Lung microvascular endothelial cell (primary cell): ENCODE measurements around the gene TMEM267. TPM values are rescaled to one million over a fixed set of nuclear protein-coding genes. Genes with fewer than 3 reads are reported as not detected.
"Not testable (repeated sequence)": the region's sequence is repeated elsewhere in the genome, so short reads cannot be mapped to it uniquely, and the experiment has no call there.

ENCODE experiments used
- DNase-seq, 2 donors: peaks; one replicate each; pipeline versions ENCODE4 v3.0.0 to v3.0.0-alpha.2; 2010; ENCODE audit warnings: low read depth in 2 of 2
- total RNA-seq: library from RNA; depleted of rRNA; stranded (reverse); fragments of >200 nt; gene quantifications from 2 replicates; pipeline ENCODE4 v1.2.1, GENCODE V29; 2014

Gene TMEM267
- total RNA-seq: 4.1 and 7.7 TPM in 2 replicates

DNA sequence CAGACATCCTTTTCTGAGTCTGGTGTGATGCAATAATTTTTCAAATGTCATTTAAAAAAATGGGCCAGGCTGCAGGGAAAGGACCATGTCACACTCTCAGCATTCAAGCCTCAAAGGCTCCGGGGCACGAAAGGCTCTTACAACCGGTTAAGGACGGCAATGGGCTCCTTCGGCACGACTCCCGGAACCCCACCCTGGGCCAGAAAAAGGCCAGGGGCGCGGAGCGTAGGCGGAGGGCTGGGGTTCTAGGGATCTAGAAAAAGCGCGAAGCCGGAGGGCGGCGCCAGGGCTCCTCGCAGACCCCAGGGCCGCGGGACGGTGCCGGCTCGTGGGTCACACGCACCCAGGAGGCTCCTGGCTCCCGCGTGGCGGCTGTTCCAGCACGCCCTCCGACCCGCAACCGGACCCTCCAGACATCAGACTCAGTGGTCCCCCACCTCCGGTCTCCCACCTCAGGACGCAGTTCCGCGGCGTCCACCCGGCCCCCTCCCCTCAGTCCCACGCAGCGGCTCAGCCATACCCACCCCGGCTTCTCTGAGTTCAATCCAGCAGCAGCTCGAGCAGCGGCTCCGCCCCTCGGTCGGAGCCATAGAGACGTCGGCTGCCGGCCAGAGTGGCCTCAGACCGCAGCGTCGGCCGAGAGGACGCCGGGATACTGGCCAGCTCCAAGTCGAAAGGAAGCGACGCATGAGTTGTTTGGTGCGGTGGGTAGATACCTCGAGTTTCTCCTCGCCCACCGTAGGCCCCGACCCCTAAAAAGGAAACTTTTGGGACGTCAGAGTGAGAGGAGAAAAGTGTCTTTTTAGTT lies at the start of gene TMEM267:
TMEM267 (minus strand) TSS at position 568 of the 808 bp plus-strand sequence. CDS start 29,896 bp downstream, outside the sequence.
- peak; percentile 95 for DNase-seq

DNA sequence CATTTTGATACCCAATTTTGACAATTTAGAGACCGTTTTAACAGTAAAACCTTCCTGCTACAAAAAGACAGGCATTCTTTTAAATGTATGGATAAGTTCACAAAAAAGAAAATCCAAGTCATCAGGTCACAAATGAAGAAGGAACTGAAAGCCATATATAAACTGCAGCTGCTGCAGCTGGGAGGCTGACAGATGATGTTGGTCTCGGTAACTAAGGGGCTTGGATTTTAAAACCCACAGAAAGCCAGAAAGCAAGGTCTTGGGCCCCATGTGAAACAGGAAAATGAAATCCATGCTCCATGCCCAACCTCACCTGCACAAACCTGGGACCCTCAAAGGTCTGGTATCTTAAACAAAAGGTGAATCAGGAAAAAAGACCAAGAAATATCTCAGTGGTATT lies 47.0 kb upstream of the TMEM267 start:
- DNase-seq: no peak

GRCh38 chr5:43523662-43524072 lies 40.0 kb upstream of the TMEM267 start:
- no peak for DNase-seq

DNA sequence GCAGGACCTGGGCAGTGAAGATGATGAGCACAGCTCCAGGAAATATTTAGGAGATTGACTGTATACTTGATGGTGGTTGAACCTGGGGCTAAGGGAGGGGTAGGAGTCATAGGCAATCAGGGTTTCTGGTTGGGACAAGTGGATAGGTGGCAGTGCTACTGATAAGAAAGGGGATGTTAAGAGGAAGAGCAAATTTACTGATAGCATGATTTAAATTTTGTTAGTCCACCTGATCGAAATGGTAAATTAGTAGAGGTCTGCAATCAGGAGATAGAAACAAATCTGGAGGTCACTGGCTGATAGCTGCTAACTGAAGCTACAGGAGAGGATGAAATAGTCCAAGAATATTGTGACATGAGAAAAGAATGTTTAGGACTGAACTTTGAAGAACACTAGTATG lies 37.0 kb upstream of the TMEM267 start:
- no peak for DNase-seq

DNA sequence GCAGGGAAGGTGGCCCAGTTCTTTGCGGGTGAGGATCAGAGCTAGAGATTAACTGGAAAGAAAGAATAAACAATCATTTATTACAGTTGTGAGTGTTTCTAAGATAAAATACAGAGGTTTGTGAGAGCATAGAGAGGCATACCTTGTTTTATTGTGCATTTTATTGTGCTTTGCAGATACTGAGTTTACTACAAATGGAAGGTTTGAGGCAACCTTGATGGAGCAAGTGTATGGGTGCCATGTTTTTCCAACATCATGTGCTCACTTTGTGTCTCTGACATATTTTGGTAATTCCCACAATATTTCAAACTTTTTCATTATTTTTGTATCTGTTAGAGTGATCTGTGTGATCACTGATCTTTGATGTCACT lies 32.0 kb upstream of the TMEM267 start:
- no peak for DNase-seq

DNA sequence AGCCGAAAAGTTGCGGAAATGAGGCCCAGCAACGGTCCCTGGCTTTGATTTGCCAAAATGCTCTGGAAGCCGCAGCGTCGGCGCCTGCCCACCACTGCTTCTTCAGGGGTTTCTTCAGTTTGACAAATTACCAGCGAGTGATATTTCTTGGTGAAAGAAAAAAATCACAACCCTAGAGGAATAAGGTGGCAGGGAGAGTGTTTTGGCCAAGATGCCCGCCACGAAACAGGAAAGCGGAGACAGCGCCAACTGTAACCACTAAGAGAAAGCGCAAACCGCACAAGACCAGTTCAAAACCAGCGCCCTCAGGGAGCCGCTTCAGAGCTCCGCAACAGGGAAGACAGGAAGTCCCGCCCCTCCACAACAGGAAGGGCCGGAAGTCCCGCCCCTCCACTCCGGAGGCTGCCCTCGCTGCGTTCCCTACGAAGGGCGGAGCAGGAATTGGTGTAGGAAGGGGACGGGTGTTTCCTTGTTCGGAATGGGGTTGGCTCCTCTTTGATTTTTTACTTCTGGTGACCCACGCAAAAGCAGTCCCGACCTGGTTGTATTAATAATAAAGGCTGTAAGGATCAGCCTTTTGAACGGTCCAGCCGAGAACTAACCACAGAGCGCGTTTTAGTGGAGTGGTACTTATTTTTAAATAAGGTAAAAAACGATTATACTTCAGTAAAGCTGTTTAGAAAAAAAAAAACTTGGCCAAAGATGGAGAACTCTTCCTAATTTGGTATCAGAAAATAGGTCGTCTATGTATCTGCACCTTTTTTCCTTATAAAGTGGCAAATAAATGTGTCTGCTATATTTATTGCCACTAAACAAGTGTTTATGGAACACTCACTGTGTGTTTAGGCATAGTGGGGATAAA lies 31.4 kb upstream of the TMEM267 start, which contains the start of gene C5orf34:
C5orf34 (minus strand) TSS at position 333 of the 862 bp plus-strand sequence. CDS start 5,809 bp downstream, outside the sequence.
- DNase-seq: peak; percentile 96 to 97

- DNase-seq: peak; percentile 48 to 68
These were observed 30.8 kb upstream of the TMEM267 start for GRCh38 chr5:43514471-43514815.

GRCh38 chr5:43514025-43514424 lies 30.4 kb upstream of the TMEM267 start:
- no peak for DNase-seq

GRCh38 chr5:43511062-43511461 lies 27.4 kb upstream of the TMEM267 start:
- not testable (repeated sequence) for DNase-seq

DNA sequence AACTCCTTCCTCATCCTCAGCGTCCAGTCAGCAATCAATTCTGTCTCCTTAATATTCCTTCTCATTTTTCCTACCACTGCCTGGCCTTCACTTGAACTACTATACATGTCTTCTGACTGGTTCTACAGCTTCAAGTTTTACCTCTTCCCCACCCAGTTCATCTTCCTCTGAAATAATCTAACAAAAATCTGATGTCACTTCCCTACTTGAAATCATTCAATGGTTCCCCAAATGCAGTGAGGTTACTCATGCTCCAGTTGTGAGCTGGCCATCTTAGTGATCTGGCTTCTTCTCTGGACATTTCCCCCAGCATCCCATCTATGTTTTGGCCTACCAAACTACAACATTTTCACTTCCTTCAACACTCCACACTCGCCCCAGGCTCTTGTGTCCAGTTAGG lies 14.9 kb upstream of the TMEM267 start:
- no peak for DNase-seq

GRCh38 chr5:43497311-43498104 lies 13.8 kb upstream of the TMEM267 start:
- no peak for DNase-seq

GRCh38 chr5:43491326-43491725 lies 7.7 kb upstream of the TMEM267 start:
- DNase-seq: no peak

DNA sequence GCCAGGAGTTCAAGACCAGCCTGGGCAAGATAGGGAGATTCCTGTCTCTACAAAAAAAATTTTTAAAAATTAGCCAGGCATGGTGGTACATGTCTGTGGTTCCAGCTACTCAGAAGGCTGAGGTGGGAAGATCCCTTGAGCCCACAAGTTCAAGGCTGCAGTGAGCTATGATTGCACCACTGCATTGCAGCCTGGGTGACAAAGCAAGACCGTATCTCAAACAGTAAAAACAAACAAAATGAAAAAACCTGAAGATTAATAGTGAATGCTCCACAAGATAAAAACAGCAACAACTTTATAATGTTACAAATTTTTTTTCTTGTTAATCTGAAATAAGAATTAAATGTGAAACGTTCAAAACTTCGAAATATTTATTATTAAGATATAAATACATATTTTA lies 2.7 kb upstream of the TMEM267 start:
- no peak for DNase-seq

DNA sequence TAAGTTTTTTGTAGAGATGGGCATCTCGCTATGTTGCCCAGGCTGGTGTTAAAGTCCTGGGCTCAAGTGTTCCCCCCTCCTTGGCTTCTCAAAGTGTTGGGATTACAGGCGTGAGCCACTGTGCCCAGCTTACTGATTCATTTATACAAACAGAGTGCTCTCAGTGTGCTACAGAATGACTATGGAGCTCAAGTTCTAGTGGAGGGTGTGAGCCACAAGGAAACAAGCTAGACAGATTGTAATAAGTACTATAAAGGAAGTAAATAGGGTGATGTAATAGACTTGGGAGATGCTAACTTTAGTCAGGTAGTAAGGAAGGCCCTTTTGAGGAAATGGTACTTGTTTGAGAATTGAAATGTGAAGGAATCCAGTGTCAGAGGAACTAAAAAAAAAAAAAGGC lies 1.7 kb upstream of the TMEM267 start:
- DNase-seq: peak in 1 of 2 donors; percentile 1

- peak; percentile 86 to 90 for DNase-seq
These were observed 613 bp upstream of the TMEM267 start for GRCh38 chr5:43484106-43484849.

DNA sequence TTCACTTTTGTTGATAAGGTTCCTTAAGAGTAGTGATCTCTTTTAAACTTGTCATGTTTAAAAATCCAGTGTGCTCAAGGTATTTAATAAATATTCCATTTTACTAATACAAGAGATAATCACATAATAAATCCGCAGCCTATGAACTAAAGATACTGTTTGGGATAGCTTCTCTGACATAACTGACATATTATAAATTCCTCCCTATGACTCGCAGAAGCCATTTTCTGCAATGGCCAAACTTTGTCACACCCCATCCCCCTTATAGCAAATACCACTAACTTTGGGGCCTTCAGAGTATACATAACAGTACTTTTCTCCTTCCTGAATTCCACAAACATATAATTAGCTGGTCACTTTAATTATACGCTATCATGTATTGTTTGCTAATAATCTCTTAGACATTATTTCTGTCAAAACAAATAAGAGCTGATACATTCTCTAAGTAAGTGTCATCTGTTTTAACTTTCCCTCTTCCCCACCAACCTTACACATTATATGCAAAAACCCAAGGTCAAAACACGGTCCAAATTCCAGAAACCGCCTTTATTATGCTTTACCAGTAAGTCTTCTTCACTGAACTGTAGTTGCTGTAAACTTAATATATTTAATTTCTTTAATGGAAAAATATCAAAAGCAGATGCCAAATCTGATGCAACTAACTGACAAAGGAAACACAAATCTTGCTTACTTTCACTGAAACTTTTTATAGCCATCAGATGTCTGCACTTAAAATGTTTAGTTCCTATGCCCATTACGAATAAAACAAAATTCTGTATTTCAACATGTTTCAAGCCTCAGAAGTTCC lies 971 bp downstream of the TMEM267 start:
- DNase-seq: peak; percentile 11 to 21

- DNase-seq: no peak
These were observed 13.8 kb downstream of the TMEM267 start for GRCh38 chr5:43469671-43470391.

GRCh38 chr5:43467100-43467499 lies 16.6 kb downstream of the TMEM267 start:
- DNase-seq: no peak

- not testable (repeated sequence) for DNase-seq
These were observed 18.2 kb downstream of the TMEM267 start for GRCh38 chr5:43465455-43465854.
